ENCODE measurements around the gene PLS3. TPM values are rescaled to one million over a fixed set of nuclear protein-coding genes. Genes with fewer than 3 reads are reported as not detected.

The PLS3 gene
- total and polyA plus RNA-seq, 2 donors (not counting 3 experiments of a cell fraction or from before 2014, with no cell fraction given) = 120 to 329 TPM

GRCh38 chrX:115579786-115580294 lies 18.9 kb downstream of the PLS3 start:
- no peaks in the 10 kb centered on the region for H4K20me1 ChIP-seq (replicated peaks; ENCODE audit: control insufficient read depth, extremely low read depth, insufficient read depth, low read length)
- dilution Hi-C loops (cut with MboI; ENCODE audit: extremely low pct_ligation_motif_present, low sequenced_read_pairs) (no loop called here), intact Hi-C loops (cut with micrococcal nuclease) (no loop called here)
- no peaks in the 10 kb centered on the region for H3K9me1 ChIP-seq (replicated peaks; ENCODE audit: control insufficient read depth, extremely low read depth, insufficient read depth, low read length)
- ChIA-PET POLR2A (no interaction called here), CTCF (no interaction called here)
- H3K9me3 ChIP-seq (replicated peaks; ENCODE audit: control insufficient read depth, insufficient read depth, low read length) = no peaks in the 10 kb centered on the region
- H3K27ac ChIP-seq (ENCODE audit: insufficient read depth, low read depth, low read length) = no peak overlapping the region
- peaks cover 0 to 2% of the 10 kb centered on the region in 2 experiments for H3K36me3 ChIP-seq (ENCODE audit: control insufficient read depth in 2 of 2, extremely low read depth in 1 of 2, insufficient read depth in 2 of 2, low read length in 2 of 2)
- no peaks in the 10 kb centered on the region for H3K27me3 ChIP-seq (ENCODE audit: control insufficient read depth in 2 of 2, insufficient read depth in 2 of 2, low read length in 2 of 2)
- DNase-seq (ENCODE audit: low read depth, low spot score) = no peak
- no peak overlapping the region for H2AFZ ChIP-seq (ENCODE audit: low read depth, low read length)
- no peak overlapping the region for H3K4me2 ChIP-seq (ENCODE audit: insufficient read depth, low read length)
- H3K79me2 ChIP-seq (ENCODE audit: control insufficient read depth, insufficient read depth, low read length) = peaks cover 74% of the 10 kb centered on the region
- no peak overlapping the region for H3K4me3 ChIP-seq (replicated peaks in 1 of 3; ENCODE audit: insufficient read depth in 1 of 3, low read depth in 1 of 3, low read length in 3 of 3)
- no peak overlapping the region for H3K9ac ChIP-seq (replicated peaks; ENCODE audit: extremely low read depth, insufficient read depth, low read length)
- BruUV-seq (replicated peaks) = no TSS peak
- peaks cover 27% of the 10 kb centered on the region for H3K4me1 ChIP-seq (ENCODE audit: control insufficient read depth, extremely low read depth, insufficient read depth, low read length)
- FAIRE-seq = no peak
- TF ChIP-seq EZH2 (IDR thresholded peaks at IDR 0.05; ENCODE audit: borderline replicate concordance, low read depth, low read length, severe bottlenecking) (no peak), MAX (IDR thresholded peaks at IDR 0.05; ENCODE audit: insufficient read depth, insufficient read length) (no peak), POLR2AphosphoS5 (IDR thresholded peaks at IDR 0.05; ENCODE audit: insufficient read depth, low read depth, low read length) (no peak), POLR2A (IDR thresholded peaks at IDR 0.05; ENCODE audit: low read depth, low read length) (no peak), MYC (IDR thresholded peaks at IDR 0.05; ENCODE audit: low read depth, low read length) (no peak), GATA2 (IDR thresholded peaks at IDR 0.05; ENCODE audit: insufficient read depth, insufficient read length, low read depth, low read length) (no peak), CTCF (IDR thresholded peaks at IDR 0.05; ENCODE audit: extremely low read depth in 1 of 2, insufficient read depth in 1 of 2, low read depth in 1 of 2, low read length in 2 of 2) (no peak), FOS (IDR thresholded peaks at IDR 0.05; ENCODE audit: borderline replicate concordance, insufficient read depth, low read length) (no peak), JUN (IDR thresholded peaks at IDR 0.05; ENCODE audit: borderline replicate concordance, insufficient read depth, insufficient read length, low read depth) (no peak)
